ENCODE data around the gene DCAKD. TPM values are rescaled to one million over a fixed set of nuclear protein-coding genes. Genes with fewer than 3 reads are reported as not detected.

The DCAKD gene
- total and polyA plus RNA-seq, 12 donors = 34.9 to 115 (median 62.9) TPM

- Histone ChIP-seq H3K27ac (peak overlapping the region in 4 of 5 donors; percentile 33 to 71 (median 58)), H3K4me3 (no peak overlapping the region), H3K9me3 (replicated peaks in 1 of 3) (no peaks in the 10 kb centered on the region), H3K4me1 (replicated peaks in 1 of 2) (peaks cover 32 to 58% of the 10 kb centered on the region in 2 donors), H3K36me3 (replicated peaks in 1 of 2) (peaks cover 0 to 67% of the 10 kb centered on the region in 2 donors), H3K27me3 (no peaks in the 10 kb centered on the region)
- peak in 1 of 7 donors; percentile 37 for DNase-seq
- WGBS, 4 donors = 74 to 85% (median 84%) methylated on average over 5 to 11 of the region's 11 CpGs
- no peak for TF ChIP-seq POLR2A (IDR thresholded peaks at IDR 0.05)
- TF ChIP-seq CTCF (IDR thresholded peaks at IDR 0.05) = no peak
- intact Hi-C loops (cut with DNase I) = loop anchor here in 1 of 2 donors (5.0 kb wide), 1 partner anchor 175 kb away; no protein-coding TSS in a partner anchor
Observed at GRCh38 chr17:45096926-45097325, 45.5 kb upstream of the DCAKD start.

- Histone ChIP-seq H3K9me3 (replicated peaks in 1 of 3) (no peaks in the 10 kb centered on the region), H3K27me3 (no peaks in the 10 kb centered on the region), H3K27ac (peak overlapping the region in 4 of 5 donors; percentile 33 to 71 (median 58)), H3K4me3 (no peak overlapping the region), H3K36me3 (replicated peaks in 1 of 2) (peaks cover 0 to 75% of the 10 kb centered on the region in 2 donors), H3K4me1 (replicated peaks in 1 of 2) (peaks cover 35 to 58% of the 10 kb centered on the region in 2 donors)
- TF ChIP-seq POLR2A (IDR thresholded peaks at IDR 0.05) = no peak
- peak; percentile 32 to 60 (median 49) for TF ChIP-seq CTCF (IDR thresholded peaks at IDR 0.05)
- WGBS, 4 donors = 47 to 60% (median 53%) methylated on average over 3 of the region's 3 CpGs
- DNase-seq = peak in 2 of 7 donors; percentile 52 to 56
- intact Hi-C loops (cut with DNase I) = loop anchor here in 1 of 2 donors (5.0 kb wide), 1 partner anchor 174 kb away; no protein-coding TSS in a partner anchor
Observed at GRCh38 chr17:45096141-45096540, 44.7 kb upstream of the DCAKD start.

- DNase-seq = peak in 1 of 7 donors; percentile 49
- Histone ChIP-seq H3K27me3 (no peaks in the 10 kb centered on the region), H3K27ac (peak overlapping the region; percentile 78 to 94 (median 84)), H3K9me3 (replicated peaks in 1 of 3) (no peaks in the 10 kb centered on the region), H3K4me3 (no peak overlapping the region), H3K4me1 (replicated peaks in 1 of 2) (peaks cover 35 to 60% of the 10 kb centered on the region in 2 donors), H3K36me3 (replicated peaks in 1 of 2) (peaks cover 0 to 84% of the 10 kb centered on the region in 2 donors)
- intact Hi-C loops (cut with DNase I) = no loop called here
- no peak for TF ChIP-seq POLR2A (IDR thresholded peaks at IDR 0.05)
- TF ChIP-seq CTCF (IDR thresholded peaks at IDR 0.05) = no peak
- 46 to 53% (median 51%) methylated on average over 11 to 13 of the region's 13 CpGs for WGBS, 4 donors
Observed at GRCh38 chr17:45093444-45094110, 42.1 kb upstream of the DCAKD start.

- H3K27me3 ChIP-seq = no peaks in the 10 kb centered on the region
- no peak overlapping the region for H3K4me3 ChIP-seq
- peaks cover 35 to 56% of the 10 kb centered on the region in 2 donors for H3K4me1 ChIP-seq (replicated peaks in 1 of 2)
- intact Hi-C loops (cut with DNase I) = no loop called here
- peaks cover 0 to 84% of the 10 kb centered on the region in 2 donors for H3K36me3 ChIP-seq (replicated peaks in 1 of 2)
- WGBS, 4 donors = 26 to 47% (median 32%) methylated on average over 3 to 6 of the region's 6 CpGs
- H3K27ac ChIP-seq = peak overlapping the region; percentile 78 to 94 (median 84)
- DNase-seq = peak; percentile 81 to 97 (median 96)
- peak; percentile 27 to 89 for TF ChIP-seq POLR2A (IDR thresholded peaks at IDR 0.05)
- no peak for TF ChIP-seq CTCF (IDR thresholded peaks at IDR 0.05)
- H3K9me3 ChIP-seq (replicated peaks in 1 of 3) = no peaks in the 10 kb centered on the region
Observed at GRCh38 chr17:45092911-45093430, 41.5 kb upstream of the DCAKD start.

Measured in adrenal gland (tissue), 12 donors.